ENCODE measurements around the gene WFDC5.

Gene WFDC5

GRCh38 chr20:45115386-45115774 is 406 bp upstream of the WFDC5 start:
- ATAC-seq (no peak), DNase-seq (no peak)

- ATAC-seq, result no peak
- DNase-seq, result no peak
Measured at GRCh38 chr20:45113865-45114264, 1.1 kb downstream of the WFDC5 start.

GRCh38 chr20:45112754-45113153 is 2.2 kb downstream of the WFDC5 start:
- no peak for DNase-seq
- no peak for ATAC-seq

DNA sequence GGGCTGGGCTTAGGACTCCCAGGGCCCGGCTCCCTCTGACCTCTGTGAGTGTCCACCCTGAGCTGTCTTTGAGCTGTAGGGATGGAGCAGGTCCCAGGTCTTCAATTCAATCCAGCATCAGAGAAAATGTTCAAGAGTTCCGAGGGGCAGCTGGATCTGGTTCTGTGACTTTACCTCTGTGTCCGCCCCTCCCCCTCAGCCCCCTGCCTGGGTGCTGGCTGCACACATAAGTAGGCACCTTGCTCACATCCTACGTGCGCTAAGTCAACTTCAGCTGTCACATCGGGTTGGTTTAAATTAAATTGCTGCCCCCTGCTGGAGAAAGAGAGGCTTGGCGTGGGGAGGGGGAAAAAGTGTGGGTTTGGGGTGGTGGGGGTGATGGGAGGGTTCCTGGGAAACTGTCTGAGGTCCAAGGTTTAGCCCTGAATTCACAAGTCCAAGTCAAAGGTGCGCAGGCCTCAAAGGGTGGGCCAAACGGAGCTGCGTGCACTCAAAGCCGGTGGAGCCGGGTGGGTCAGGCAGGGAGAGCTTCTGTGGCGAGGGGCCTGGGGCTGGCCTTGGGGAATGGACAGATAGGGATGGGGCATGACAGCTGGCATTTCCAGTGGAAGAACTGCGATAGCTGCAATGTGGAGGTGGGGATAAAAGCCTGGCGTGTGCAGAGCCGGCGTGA is 3.0 kb downstream of the WFDC5 start:
- ATAC-seq (no peak), DNase-seq (no peak)

- no peak for DNase-seq
- no peak for ATAC-seq
Measured at GRCh38 chr20:45111285-45111684, 3.7 kb downstream of the WFDC5 start.

DNA sequence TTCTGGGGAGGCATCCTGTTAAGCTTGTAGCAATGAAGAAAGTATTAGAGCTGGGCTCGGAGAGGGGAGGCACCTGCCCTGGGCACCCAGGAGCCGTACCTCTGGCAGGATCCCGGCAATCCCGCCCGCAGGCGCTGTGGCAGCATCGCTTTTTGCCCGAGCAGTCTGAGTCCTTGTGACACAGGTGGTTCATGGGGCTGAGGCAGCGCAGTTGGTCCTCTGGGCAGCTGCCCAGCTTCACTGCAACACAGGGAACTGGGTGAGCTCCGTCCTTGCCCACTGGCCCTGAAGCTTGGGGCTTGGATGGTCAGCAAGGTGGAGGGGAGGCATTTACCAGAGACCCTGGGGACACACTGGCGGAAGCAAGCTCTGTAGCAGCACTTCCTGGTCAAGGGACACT is 4.7 kb downstream of the WFDC5 start:
- DNase-seq, result no peak
- no peak for ATAC-seq

DNA sequence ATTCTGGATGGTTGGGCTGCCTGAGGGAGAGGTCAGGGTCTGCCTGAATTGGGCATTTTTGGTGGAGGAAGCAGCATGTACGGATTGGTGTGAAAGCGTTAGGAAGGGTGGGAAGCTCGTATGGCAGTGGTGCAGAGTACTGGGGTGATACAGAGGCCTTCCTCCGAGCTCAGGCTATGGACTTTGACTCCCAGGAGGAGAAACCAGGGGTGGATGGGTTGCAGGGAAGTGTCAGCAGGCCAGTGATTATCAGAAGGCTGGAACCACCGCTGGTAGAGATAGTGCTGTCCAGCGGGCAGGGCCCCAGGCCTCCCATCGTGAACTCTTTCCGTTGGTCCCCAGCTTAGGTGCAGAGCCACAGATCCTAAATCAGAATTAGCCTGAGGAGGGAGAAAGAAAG is 5.3 kb downstream of the WFDC5 start:
- DNase-seq (no peak), ATAC-seq (no peak)

DNA sequence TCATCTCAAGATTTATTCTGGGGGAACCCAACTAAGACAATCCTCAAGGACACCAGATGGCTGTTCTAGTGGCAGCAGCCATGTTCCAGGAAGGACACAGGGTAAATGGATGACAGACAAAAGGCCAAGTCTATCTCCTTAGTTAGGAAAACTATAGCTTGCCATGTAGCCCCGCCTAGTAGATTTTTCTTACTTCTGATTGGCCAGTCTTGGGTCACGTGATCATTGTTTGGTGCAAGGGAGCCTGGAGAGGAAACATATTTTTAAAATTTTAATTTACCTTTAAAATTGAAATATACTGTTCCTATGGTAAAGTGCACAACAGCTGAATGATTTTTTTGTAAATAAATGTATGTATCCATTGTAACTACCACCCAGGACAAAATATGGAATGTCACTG is 9.7 kb downstream of the WFDC5 start:
- no peak for DNase-seq
- ATAC-seq, result no peak

- ATAC-seq, result no peak
Measured at GRCh38 chr20:45104786-45105185, 10.2 kb downstream of the WFDC5 start.

DNA sequence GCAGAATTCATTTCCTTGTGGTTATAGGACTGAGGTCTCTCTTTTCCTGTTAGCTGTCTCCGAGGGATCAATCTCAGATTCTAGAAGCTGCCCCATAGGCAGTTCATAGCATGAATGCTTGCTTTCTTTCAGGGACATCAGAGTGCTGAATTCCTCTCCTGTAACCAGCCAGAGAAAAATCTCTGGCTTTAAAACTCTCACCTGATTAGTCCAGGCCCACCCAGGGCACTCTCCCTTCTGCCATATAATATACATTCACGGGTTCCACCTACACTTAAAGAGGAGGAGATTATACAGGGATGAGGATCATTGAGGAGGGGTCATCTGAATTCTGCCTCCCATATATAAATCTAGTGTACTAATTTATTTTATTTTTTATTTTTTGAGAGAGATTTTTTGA is 11.9 kb downstream of the WFDC5 start:
- DNase-seq (no peak), ATAC-seq (no peak)

More at GRCh38 chr20:45104786-45105185, 10.2 kb downstream of the WFDC5 start:
- no peak for DNase-seq

DNA sequence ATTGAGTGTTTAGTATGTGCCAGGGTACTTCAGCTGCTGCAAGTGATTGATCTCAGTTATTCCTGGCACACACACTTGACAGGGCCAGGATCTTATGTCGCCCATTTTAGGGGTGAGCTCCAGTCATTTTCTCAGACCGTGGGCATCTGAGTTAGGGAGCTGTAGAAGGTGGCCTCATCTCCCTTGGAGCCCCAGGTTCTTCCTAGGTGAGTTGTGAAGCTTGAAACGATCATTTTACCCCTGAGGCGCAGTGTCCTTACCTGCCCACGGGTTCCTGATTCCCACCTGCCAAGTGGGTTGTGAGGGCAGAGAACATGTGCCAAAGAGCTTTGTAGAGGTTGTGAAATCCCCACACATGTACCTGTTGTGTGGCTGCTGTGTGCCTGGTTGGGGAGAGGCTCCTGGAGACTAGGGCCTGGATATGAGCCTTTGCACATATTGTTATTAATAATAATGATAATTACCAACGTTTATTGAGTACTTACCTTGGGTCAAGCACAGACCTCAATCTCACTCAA is 13.6 kb downstream of the WFDC5 start:
- DNase-seq (no peak), ATAC-seq (no peak)

DNA sequence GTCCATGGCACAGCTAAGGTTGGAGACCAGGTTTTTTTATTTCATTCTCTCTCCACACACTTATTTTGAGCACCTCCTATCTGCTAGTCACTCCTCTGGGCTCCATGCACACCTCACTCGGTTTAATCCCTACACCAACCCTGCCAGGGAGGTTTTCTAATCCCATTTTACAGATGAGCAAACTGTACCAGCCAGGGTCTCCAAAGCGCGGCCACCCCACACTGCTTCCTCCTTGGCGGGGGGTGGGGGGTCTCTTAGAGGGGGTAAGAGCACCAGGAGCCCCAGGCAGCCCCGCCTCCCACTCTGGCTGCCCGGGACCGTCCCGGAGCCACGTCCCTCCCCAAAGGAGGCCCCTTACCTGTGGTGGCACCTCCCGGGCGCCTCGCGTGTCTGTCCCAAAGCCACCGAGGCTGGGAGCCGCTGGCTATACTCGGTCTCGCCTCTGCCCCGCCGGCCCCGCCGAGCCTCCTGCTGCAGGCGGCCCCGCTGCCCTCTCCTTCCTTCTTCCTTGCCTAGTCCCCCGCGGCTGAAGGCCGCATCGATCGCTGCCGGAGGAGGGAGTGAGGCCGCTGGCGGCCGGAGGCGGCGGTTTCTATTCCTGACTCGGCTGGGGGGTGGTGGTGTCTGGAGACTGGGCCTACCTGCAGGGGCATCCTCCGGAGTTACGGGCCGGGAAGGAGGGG is 14.3 kb downstream of the WFDC5 start, which contains the start of gene KCNS1:
Gene KCNS1 (minus strand): TSS at position 565 of the 683 bp plus-strand sequence. CDS start 1,891 bp downstream, outside the sequence.
- DNase-seq (peak; percentile 14), ATAC-seq (no peak)

DNA sequence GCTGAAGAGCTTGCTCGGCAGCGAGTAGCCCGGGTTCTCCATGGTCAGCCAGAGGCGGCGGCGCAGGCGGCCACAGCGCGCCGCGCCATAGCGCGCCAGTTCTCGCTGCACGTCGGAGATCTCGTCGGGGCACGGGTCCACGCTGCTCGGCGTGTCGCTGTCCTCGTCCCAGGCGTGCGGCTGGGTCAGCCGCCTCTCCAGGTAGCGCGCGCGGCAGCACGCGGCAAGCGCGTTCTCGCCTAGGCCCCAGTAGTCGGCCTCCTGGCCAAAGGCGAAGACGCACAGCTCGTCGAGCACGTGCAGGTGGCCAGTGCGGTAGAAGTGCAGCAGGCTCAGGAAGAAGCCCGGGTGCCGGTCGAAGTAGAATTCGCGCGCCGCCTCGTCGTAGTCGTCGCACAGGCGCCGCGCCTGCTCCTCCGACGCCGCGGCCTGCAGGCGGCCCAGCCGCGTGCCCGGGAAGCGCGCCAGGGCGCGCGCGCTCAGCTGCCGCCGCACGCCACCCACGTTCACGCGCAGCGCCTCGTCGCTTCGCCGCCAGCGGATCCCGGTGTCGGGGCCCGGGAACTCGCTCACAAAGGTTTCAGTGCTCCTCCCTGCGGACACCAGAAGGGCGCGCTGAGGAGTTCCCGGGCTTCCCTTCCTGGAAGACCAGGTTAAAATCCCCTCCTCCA is 16.7 kb downstream of the WFDC5 start:
- no peak for ATAC-seq
- DNase-seq, result peak; percentile 27

DNA sequence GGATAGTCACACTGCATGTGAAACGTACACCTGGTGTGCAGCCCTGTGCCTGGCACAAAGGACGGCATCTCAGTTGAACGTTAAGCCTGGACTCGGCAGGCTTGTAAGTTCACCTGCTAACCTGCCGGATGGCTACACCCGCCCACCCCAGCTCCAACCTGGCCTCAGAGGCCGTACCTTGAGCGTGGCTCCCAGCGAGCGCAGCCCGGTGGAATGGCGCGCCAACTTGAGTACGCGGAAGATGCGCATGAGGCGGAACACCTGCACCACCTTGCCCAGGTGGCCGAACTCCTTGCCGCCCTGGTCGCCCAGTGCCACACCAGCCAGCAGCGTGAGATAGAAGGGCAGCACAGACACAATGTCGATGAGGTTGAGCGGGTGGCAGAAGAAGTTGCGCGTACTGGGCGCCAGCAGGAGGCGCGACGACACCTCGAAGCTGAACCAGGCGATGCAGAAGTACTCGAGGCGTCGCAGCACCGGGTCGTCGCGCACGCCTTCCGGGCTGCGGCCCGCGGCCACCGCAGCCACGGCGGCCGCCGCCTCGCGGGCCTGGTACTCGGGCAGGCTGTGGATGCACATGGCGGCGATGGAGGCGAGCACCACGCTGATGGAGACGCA is 17.4 kb downstream of the WFDC5 start:
- ATAC-seq (no peak), DNase-seq (peak; percentile 50)

GRCh38 chr20:45096781-45097180 is 18.2 kb downstream of the WFDC5 start:
- no peak for DNase-seq
- ATAC-seq, result no peak

GRCh38 chr20:45095805-45096238 is 19.2 kb downstream of the WFDC5 start:
- peak; percentile 50 for ATAC-seq
- peak; percentile 66 for DNase-seq

- ATAC-seq (no peak), DNase-seq (no peak)
Measured at GRCh38 chr20:45094864-45095574, 20.0 kb downstream of the WFDC5 start.

- no peak for ATAC-seq
- no peak for DNase-seq
Measured at GRCh38 chr20:45094201-45094600, 20.8 kb downstream of the WFDC5 start.

GRCh38 chr20:45092898-45093297 is 22.1 kb downstream of the WFDC5 start:
- ATAC-seq, result no peak

DNA sequence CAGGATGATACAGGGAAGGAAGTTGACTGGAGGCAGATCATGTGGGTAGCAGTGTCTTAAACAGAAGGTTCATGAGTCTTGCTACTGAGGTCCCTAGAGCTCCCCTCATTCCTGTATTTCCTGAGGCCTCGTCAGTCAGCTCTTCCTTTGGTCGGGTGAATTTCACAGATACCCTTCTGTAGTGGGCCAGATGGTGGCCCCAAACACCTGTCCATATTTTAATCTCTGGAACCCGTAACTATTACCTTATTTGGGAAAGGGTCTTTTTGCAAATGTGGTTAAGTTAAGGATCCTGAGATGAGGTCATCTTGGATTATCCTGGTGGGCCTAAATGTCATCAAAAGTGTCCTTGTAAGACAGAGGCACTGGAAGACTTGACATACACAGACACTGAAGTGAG is 23.6 kb downstream of the WFDC5 start:
- ATAC-seq, result no peak
- no peak for DNase-seq

More at GRCh38 chr20:45092898-45093297, 22.1 kb downstream of the WFDC5 start:
- DNase-seq, result no peak

DNA sequence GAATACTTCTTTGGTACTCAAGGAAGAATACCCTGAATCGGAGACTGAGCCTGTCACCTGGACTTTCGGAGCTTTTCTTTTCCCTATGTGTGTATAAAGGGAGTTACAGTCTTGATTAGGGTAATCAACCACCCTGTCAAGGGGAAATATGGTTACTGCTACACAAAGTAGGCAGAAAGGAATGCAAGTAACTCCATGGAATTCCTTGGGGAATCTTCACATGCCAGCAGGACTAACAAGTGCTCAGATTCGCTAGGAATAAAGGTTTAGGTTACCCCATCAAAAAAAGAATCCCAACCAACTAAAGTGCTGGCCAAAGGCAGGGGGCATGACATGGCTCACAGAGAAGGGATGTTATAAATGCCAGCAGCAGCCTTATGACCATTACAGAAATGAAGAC is 24.5 kb downstream of the WFDC5 start:
- ATAC-seq (no peak), DNase-seq (no peak)

DNA sequence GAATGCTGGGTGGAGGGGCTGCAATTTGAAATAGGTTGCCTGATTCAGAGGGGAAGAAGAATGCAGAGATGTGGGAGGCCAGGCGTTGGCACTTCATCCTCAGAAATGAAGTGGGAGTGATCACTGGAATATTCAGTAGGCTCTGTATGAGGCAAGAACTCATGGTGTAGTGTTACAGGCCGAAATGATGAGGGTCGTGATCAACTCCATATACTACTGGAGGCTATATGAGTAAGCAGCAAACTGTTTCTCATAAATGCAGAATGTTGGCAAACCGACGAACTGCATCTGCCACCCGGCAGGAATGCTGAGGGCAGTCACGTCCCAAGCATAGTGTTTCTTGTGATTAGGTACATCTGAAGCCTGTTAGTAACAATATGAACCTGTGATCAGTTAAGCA is 26.7 kb downstream of the WFDC5 start:
- DNase-seq, result no peak
- ATAC-seq, result no peak

Data from stimulated activated naive CD8-positive, alpha-beta T cell treated with anti-CD3 and anti-CD28 coated beads, Interleukin-15, Interleukin-2, amounts not matched to agents 100 U/mL and 50 U/mL, for 24 hours (primary cell).